ENCODE results near the gene POMT1. TPM values are rescaled to one million over a fixed set of nuclear protein-coding genes. Genes with fewer than 3 reads are reported as not detected.

The POMT1 gene
- total and polyA plus RNA-seq, 3 donors from 2014 or later: 99.7 to 118 (median 117) TPM

- no peaks in the 10 kb centered on the region for H3K9me3 ChIP-seq
- intact Hi-C loops (cut with DNase I; ENCODE audit: low total_unique reads): no loop called here
- WGBS, 2 donors: 82% methylated on average over 20 to 29 of the region's 29 CpGs
- no peaks in the 10 kb centered on the region for H3K27me3 ChIP-seq
- H3K36me3 ChIP-seq (ENCODE audit: low read depth, missing control alignments): no peaks in the 10 kb centered on the region
- no peak overlapping the region for H3K4me3 ChIP-seq
- no peaks in the 10 kb centered on the region for H3K4me1 ChIP-seq
- TF ChIP-seq CTCF (IDR thresholded peaks at IDR 0.05) (no peak), POLR2A (IDR thresholded peaks at IDR 0.05) (no peak)
- no peak for DNase-seq
- H3K27ac ChIP-seq: no peak overlapping the region
Observed at GRCh38 chr9:131523451-131524435, 21.0 kb downstream of the POMT1 start.

- Histone ChIP-seq H3K9me3 (no peaks in the 10 kb centered on the region), H3K4me3 (no peak overlapping the region), H3K4me1 (peaks cover under 1% of the 10 kb centered on the region), H3K27me3 (no peaks in the 10 kb centered on the region), H3K36me3 (ENCODE audit: low read depth, missing control alignments) (no peaks in the 10 kb centered on the region), H3K27ac (no peak overlapping the region)
- TF ChIP-seq CTCF (IDR thresholded peaks at IDR 0.05): no peak
- no peak for TF ChIP-seq POLR2A (IDR thresholded peaks at IDR 0.05)
- WGBS, 2 donors: 85 to 90% methylated on average over 15 to 23 of the region's 23 CpGs
- intact Hi-C loops (cut with DNase I; ENCODE audit: low total_unique reads): no loop called here
- DNase-seq: no peak
Observed at GRCh38 chr9:131524665-131525315, 22.1 kb downstream of the POMT1 start.

GRCh38 chr9:131525643-131526565 lies 23.2 kb downstream of the POMT1 start:
- Histone ChIP-seq H3K9me3 (no peaks in the 10 kb centered on the region), H3K36me3 (ENCODE audit: low read depth, missing control alignments) (no peaks in the 10 kb centered on the region), H3K27ac (no peak overlapping the region), H3K27me3 (no peaks in the 10 kb centered on the region), H3K4me3 (no peak overlapping the region), H3K4me1 (peaks cover 8% of the 10 kb centered on the region)
- no peak for DNase-seq
- intact Hi-C loops (cut with DNase I; ENCODE audit: low total_unique reads): no loop called here
- 88 to 90% methylated on average over 15 to 19 of the region's 19 CpGs for WGBS, 2 donors
- TF ChIP-seq POLR2A (IDR thresholded peaks at IDR 0.05) (no peak), CTCF (IDR thresholded peaks at IDR 0.05) (no peak)

- no peaks in the 10 kb centered on the region for H3K27me3 ChIP-seq
- DNase-seq: no peak
- WGBS, 2 donors: 89 to 92% methylated on average over 7 of the region's 7 CpGs
- H3K27ac ChIP-seq: no peak overlapping the region
- H3K36me3 ChIP-seq (ENCODE audit: low read depth, missing control alignments): no peaks in the 10 kb centered on the region
- H3K4me1 ChIP-seq: peaks cover 8% of the 10 kb centered on the region
- TF ChIP-seq POLR2A (IDR thresholded peaks at IDR 0.05): no peak
- TF ChIP-seq CTCF (IDR thresholded peaks at IDR 0.05): no peak
- H3K9me3 ChIP-seq: no peaks in the 10 kb centered on the region
- intact Hi-C loops (cut with DNase I; ENCODE audit: low total_unique reads): no loop called here
- no peak overlapping the region for H3K4me3 ChIP-seq
Observed at GRCh38 chr9:131528186-131528585, 25.5 kb downstream of the POMT1 start.

Measured in testis (tissue), 3 donors.